Cortex of kidney (tissue), 1 donor: Measurements from ENCODE around the gene PLB1.
"Not testable (repeated sequence)": the region's sequence is repeated elsewhere in the genome, so short reads cannot be mapped to it uniquely, and the experiment has no call there.

Experiments used
- DNase-seq: peaks from one replicate; lab custom pipeline; 2025; lab: John Stamatoyannopoulos, UW

The PLB1 gene

DNA sequence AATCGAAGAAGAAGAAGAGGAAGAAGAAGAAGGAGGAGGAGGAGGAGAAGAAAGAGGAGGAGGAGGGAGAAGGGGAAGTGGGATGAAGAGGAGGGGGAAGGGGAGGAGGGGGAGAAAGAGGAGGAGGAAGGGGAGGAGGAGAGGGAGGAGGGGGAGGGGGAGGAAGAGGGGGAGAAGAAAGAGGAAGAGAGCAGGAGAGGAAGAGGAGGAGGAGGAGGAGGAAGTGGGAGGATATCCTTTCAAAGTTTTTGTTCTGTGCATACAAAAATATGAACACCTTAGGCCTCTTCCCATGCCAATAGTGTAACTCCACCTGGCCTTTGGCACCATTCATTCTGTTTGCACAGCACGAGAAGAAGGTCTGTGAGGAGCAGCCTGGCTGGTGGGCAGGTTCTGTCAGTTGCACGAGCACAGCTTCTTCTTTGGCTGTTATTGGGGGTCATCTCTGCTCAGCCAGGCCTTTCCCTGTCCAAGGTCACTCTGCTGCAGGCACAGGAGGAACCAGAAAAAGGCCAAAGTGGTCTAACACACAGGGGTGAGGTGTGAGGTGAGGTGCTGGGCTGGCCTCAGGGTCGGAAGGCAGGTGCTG is 25.8 kb upstream of the PLB1 start:
- no peak for DNase-seq

DNA sequence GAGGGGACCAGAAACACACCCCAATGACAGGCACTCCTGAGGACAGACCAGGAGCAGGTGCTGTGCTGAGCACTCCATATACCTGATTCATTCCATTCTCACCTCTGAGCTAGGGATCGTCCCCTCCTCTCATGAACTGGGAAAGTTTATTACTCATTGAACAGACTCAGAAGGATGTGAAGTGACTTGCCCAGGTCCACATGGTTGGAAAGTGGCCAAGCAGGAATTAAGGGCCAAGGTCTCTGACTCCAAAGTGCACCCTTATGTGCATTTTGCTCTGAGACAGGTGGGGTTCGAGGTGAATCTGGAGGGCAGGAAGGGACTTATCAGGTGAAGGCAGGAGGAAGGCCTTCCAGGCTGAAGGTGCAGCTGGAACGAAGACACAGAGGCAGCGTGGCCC is 25.1 kb upstream of the PLB1 start:
- no peak for DNase-seq

- no peak for DNase-seq
Measured at GRCh38 chr2:28471214-28471613, 24.6 kb upstream of the PLB1 start.

DNA sequence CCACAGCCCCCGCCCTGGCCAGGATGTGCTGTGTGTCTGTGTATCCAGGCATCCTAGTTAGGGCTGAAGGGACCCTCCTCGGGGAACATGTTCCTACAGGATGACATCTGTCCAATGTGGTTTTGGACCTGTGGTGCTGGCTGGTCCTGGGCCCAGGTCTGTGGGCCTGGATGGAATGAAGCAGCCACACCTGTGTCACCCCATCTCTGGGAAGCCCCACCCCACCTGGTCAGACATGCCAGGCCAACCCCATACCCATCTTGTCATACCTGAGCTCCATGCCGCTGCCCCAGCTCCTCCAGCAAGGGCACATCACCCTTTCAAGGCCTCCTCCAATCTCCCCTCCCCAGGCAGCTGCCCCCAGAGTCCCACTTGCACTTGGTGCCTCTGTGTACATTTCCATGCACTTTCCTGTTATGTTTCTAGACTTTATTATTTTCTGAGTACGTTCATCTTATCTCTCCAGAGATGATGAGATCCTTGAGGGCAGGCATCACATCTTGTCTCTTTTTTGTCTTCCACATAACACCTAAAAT is 24.1 kb upstream of the PLB1 start:
- DNase-seq = no peak

DNA sequence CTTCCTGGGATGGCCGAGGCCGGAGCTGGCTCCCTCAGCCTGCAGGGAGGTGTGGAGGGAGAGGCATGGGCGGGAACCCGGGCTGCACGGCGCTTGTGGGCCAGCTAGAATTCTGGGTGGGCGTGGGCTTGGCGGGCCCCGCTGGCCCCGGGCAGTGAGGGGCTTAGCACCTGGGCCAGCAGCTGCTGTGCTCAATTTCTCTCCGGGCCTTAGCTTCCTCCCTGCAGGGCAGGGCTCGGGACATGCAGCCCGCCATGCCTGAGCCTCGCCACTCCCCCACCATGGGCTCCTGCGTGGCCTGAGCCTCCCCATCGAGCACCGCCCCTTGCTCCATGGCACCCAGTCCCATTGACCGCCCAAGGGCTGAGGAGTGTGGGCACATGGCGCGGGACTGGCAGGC is 23.2 kb upstream of the PLB1 start:
- not testable (repeated sequence) for DNase-seq

- DNase-seq = no peak
Measured at GRCh38 chr2:28475088-28475595, 20.7 kb upstream of the PLB1 start.

DNA sequence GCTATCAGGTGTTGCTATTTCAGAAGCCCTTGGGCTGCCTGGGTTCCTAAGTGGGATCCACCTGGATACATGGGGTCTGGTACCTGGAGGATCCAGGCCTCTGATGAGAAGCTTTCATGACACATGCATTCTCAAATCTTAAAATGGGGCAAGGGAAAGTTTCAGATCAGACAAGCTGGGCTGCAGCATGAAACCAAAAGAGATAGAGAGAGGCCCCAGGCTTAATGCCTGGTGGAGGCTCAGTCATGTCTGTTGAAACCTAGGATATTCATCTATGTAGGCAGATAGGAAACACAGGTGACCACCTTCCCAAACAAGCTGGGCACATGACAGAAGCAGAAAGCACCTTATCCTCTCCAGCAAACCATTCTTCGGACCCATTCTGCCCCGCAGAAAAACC is 18.8 kb upstream of the PLB1 start:
- no peak for DNase-seq

DNA sequence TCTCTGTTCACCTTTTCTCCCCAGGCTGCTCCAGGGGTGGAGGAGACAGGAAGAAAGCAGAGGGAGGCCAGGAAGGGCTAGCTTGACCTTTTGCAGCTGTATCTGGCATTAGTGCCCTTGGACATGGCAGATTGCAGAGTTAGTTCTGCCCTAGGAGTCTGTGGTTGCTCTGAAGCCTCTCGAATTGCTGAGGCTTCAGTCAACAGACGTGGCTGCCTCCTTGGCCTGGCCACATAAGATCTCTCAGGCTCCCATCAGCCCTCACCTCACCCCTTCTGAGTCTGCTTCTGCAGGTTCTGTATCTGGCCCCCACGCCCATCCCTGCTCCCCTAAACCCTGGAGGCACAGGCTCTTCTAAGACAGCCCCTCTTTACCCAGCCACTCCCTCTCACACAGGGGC is 18.2 kb upstream of the PLB1 start:
- DNase-seq = no peak

DNA sequence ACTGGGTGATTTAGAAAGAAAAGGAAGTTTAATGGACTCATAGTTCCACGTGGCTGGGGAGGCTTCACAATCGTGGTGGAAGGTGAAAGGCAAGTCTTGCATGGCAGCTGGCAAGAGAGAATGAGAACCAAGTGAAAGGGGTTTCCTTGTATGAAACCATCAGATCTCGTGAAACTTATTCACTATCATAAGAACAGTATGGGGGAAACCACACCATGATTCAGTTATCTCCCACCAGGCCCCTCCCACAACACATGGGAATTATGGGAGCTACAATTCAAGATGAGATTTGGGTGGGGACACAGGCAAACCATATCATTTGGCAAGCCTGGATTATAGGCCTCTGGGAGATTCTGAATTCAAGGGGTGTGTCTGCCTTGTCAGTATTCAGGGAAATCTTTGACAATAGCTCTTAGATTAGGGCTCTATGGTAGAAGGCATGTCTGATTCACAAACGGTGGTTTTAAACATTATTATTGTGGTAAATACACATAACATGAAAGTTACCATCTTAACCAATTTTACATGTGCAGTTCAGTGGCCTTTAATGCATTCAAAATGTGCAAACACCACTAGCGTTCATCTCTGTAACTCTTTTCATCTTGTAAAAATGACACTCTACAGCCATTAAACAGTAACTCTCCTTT is 15.3 kb upstream of the PLB1 start:
- no peak for DNase-seq

GRCh38 chr2:28481905-28482304 is 14.0 kb upstream of the PLB1 start:
- DNase-seq = no peak

DNA sequence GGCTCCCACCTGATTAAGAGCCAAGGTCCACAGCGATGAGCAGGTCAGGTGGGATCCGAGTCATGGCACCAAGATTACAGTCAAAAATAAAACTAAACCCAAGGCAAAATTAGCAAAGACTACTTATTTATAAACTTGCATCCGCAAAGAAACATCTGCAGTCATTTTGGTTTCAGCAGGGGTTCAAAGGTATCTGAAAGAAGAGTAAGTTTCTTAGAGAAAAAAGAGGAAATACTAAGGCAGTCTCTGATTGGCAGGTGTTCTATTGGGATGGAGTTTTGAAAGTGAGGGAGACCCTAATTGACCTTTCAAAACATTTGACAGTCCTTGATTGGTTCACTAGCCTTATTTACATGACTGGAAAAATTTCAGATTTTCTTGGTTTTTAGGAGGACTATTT is 11.0 kb upstream of the PLB1 start:
- no peak for DNase-seq

DNA sequence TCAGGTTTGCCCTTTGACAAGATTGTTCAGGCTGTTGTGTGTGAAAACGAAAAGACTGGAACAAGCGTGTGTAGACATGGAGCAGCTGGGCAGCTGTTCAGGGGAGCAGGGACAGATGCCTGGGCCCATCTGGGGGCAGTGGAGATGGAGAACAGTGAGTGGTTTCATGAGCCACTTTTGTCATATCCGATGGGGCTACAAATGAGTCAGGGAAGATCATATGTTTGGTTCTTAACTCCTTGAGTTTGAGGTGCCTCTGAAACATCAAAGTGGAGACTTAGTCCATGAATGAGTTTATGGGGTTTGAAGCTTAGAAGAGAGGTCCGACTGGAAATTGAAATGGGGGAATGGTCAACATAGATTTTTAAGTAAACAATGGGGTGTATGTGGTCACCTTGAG is 9.3 kb upstream of the PLB1 start:
- DNase-seq = no peak

- no peak for DNase-seq
Measured at GRCh38 chr2:28487258-28487657, 8.6 kb upstream of the PLB1 start.

DNA sequence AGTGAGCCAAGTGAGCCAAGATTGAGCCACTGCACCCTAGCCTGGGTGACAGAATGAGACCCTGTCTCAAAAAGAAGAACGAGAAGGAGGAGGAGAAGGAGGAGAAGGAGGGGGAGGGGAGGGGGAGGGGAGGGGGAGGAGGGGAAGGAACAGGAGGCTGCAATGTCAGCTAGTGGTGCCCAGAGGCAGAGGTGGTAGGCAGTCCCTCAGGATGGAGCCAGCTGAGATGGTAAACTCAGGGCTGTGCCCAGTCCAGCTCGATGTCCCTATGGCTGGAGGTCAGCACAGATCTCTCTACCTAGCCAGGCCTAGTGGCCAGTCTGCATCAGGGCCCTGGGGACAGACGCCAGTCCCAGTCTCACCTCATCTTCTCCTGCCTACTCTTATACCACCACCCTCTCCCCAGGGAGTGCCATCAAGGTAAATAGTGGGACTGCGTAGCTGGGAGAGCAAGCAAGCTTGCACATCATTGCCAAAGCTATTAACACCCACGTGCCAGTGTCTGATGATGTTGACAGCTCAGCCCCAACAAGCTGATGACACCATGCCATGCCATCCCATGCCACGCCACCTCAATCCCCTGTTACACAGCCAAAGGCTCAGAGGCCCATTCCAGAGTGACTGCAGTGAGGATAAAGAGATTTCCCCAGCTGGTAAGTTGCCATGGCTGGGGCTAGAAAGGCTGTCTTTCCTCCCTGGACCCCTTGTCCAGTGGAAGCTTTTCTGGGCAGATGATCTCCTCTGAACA is 7.6 kb upstream of the PLB1 start:
- no peak for DNase-seq

DNA sequence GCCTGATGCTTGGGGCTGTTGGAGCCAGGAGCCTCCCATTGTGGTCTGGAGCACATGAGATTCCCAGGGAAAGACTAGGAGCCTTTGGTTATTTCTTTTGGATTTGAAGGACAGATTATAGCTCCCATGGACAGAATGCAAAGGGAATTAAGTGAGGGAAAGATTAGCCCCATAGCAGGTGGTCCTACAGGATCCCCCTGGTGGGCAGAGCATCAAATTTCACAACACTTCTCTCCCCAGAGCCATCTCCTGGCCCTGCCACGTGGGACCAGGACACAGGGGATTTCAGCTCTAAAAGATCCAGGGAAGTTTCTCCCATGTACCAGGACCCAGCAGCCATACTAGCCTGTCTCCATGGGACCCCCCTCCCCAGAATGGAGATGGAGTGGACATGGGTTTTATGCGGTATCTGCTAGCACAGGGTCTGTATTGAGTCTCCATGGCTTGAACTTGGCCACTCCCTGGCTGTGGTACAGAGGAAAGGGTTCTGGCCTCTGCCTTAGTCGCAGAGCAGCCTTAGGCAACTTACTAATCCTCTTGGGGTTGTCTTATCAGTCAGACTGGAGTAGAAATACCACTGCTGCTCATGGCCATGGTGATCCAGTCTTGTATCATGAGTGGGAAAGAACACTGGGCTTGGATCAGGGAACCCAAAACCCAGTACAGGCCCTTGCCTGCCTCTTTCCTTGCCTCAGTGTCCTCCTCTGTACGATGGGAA is 6.8 kb upstream of the PLB1 start:
- no peak for DNase-seq

DNA sequence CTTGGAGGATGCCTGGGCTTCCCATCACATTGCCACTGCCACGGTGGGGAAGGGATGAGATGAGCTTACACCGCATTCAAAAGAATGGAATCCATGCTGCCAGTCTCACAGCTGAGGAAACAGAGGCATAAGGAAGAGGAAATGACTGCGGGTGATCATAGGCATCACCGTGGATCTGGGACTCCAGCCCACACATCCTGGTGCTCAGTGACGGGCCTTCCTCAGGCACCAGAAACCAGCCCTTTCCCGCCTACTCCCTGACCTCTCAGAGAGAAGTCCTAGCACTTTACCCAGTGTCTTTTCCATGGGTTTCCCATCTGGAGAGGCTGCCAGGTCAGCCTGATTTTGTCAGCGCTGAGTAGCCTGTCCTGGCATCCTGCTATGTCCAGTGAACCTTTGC is 5.3 kb upstream of the PLB1 start:
- DNase-seq = no peak

DNA sequence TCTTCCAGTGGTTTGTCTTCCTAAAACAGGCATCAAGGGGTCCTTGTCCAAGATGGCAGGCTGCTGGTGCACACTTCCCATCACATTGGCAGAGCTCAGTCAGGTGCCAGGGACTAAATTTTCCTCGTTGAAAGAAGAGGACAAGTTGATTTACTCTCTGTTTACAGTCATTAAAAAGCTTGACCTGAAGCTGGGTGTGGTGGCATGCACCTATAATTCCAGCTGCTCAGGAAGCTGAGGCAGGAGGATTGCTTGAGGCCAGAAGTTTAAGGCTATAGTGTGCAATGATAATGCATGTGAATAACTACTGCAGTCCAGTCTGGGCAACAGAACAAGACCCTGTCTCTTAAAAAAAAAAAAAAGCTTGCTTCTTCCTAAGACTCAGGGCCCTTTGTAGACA is 3.6 kb upstream of the PLB1 start:
- DNase-seq = no peak

- no peak for DNase-seq
Measured at GRCh38 chr2:28493636-28494035, 2.2 kb upstream of the PLB1 start.

GRCh38 chr2:28496781-28497180 is 921 bp downstream of the PLB1 start:
- DNase-seq = no peak

DNA sequence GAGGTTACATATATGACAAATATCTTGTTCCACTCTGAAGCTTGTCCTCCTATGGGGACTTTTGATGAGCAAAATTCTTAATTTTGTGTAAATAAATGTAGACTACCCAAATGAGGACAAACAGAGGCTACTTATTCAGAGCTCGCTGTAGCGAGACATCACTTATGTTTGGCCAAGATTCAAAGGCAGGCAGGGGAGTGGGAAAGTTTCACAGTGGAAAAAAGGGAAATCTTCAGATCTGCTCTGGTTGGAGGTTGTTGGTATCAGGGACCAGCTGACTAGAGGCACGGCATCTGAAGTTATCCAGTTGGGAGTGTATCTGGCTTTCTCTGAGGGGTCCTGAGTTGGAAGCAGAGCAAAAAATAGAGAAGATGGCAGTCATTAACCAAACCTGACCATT is 1.3 kb downstream of the PLB1 start:
- no peak for DNase-seq

DNA sequence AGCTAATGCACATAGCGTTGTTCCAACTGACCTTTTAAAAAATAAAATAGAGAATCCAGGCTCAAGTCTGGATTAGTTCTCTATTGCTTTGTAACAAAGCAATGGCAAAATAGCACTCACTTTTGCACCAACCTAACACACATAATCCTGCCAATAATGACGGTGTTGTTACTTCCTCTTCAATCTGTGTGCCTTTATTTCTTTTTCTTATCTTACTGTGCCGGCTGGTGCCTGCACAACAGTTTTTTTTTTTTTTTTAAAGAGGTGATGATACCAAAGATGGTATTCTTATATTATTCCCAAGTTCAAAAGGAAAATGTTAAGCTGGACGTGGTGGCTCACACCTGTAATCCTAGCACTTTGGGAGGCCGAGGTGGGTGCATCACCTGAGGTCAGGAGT is 3.4 kb downstream of the PLB1 start:
- DNase-seq = no peak

- DNase-seq = no peak
Measured at GRCh38 chr2:28505361-28505760, 9.5 kb downstream of the PLB1 start.
